ENCODE data around the gene EIF1. TPM values are rescaled to one million over a fixed set of nuclear protein-coding genes. Genes with fewer than 3 reads are reported as not detected.

Gene EIF1
- total RNA-seq, 4 donors from 2014 or later, result 563 to 1,496 (median 636) TPM

DNA sequence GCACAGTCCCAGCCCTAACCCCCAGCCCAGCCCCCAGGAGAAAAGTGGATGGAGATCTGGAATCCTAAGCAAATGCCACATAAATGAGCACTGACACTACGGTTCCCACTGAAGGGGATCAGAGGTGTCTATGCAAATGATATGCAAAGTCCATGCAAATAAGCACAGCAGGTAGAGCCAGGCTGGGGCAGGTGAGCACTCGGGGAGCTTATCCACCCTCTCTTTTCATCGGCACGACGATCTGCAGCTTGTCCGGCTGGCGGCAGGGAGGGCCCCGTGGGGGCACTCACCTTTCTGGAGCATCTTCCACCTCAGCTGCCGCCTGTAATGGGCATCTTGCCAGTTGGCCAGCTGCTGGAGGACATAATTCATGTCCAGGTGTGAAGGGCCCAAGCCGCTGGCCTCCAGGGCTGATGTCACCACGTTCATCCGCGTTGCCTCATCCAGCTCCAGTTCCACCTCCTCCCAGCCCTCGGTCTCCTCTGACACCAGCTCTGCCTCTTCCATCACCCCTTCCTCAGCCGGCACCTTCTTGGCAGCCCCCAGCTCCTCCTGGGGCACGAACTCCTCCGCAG is 35.9 kb downstream of the EIF1 start:
- TF ChIP-seq CTCF (IDR thresholded peaks at IDR 0.05; ENCODE audit: low read depth), result no peak

- TF ChIP-seq CTCF (IDR thresholded peaks at IDR 0.05; ENCODE audit: low read depth), result no peak
Measured at GRCh38 chr17:41725134-41725533, 36.4 kb downstream of the EIF1 start.

DNA sequence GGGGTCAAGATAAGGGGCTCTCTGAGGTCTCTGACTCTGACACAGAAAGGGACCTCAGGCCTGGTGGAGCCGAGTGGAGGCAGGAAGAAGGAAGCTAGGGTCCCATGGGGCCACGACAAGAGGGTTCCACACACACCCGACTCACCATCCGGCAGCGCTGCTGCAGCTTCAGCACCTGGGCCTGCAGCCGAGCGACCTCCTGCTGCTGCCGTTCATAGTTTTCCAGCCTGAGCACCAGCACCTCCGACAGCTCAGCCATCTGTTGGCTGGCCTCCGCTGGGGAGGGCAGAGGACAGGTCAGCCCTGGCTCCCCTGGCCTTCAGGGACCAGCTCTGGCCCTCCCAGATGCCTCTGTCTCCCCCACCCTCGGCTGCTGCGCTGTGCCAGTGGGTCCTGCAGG is 39.4 kb downstream of the EIF1 start:
- TF ChIP-seq CTCF (IDR thresholded peaks at IDR 0.05; ENCODE audit: low read depth), result no peak

- no peak for TF ChIP-seq CTCF (IDR thresholded peaks at IDR 0.05; ENCODE audit: low read depth)
Measured at GRCh38 chr17:41730479-41730878, 41.8 kb downstream of the EIF1 start.

GRCh38 chr17:41731836-41732235 is 43.2 kb downstream of the EIF1 start:
- no peak for TF ChIP-seq CTCF (IDR thresholded peaks at IDR 0.05; ENCODE audit: low read depth)

- TF ChIP-seq CTCF (IDR thresholded peaks at IDR 0.05; ENCODE audit: low read depth), result no peak
Measured at GRCh38 chr17:41733348-41734138, 44.9 kb downstream of the EIF1 start.

- no peak for TF ChIP-seq CTCF (IDR thresholded peaks at IDR 0.05; ENCODE audit: low read depth)
Measured at GRCh38 chr17:41734139-41734948, 45.7 kb downstream of the EIF1 start, which contains the start of gene HAP1. Gene HAP1 (minus strand): TSS chr17:41734643. CDS start chr17:41734634, 9 bp downstream.

Measured in subcutaneous adipose tissue (tissue), 4 donors.